Loucy (cell line): ENCODE data around the gene FAM43B.

ENCODE experiments used
- CTCF ChIP-seq: fragments of 200-600 bp; sonication (generic); conservative IDR thresholded peaks from 2 replicates; pipeline ENCODE4 v1.5.1; 2014; ENCODE audit warnings: mild to moderate bottlenecking, antibody characterized with exemption, low read length
- EZH2phosphoT487 ChIP-seq: fragments of 200-600 bp; IDR thresholded peaks from 2 replicates; pipeline ENCODE4 v1.6.1; 2018; ENCODE audit warnings: antibody characterized with exemption, mild to moderate bottlenecking, moderate library complexity, borderline replicate concordance

GRCh38 chr1:20575541-20576336 is 23.4 kb downstream of the FAM43B start:
- TF ChIP-seq CTCF (no peak), EZH2phosphoT487 (no peak)
